GM12801 (cell line): Measurements from ENCODE around the gene NTM.

Source experiments
- CTCF ChIP-seq: IDR thresholded peaks from one replicate; pipeline ENCODE4 v1.5.1; 2011; ENCODE audit warnings: control low read depth; ENCODE audit not compliant: insufficient read length; ENCODE audit errors: extremely low read depth

The NTM gene

GRCh38 chr11:131423688-131424087, 53.3 kb downstream of the NTM start:
- TF ChIP-seq CTCF = no peak

- no peak for TF ChIP-seq CTCF
Observed at GRCh38 chr11:131425285-131425684, 54.9 kb downstream of the NTM start.

GRCh38 chr11:131428853-131429252, 58.4 kb downstream of the NTM start:
- TF ChIP-seq CTCF = no peak

- no peak for TF ChIP-seq CTCF
Observed at GRCh38 chr11:131430473-131431208, 60.2 kb downstream of the NTM start.

- TF ChIP-seq CTCF = no peak
Observed at GRCh38 chr11:131441051-131441810, 70.8 kb downstream of the NTM start.

- no peak for TF ChIP-seq CTCF
Observed at GRCh38 chr11:131446590-131447275, 76.3 kb downstream of the NTM start.

GRCh38 chr11:131447277-131447815, 76.9 kb downstream of the NTM start:
- TF ChIP-seq CTCF = no peak
